GM12878 (cell line): ENCODE results near the gene GRIN2D. TPM values are rescaled to one million over a fixed set of nuclear protein-coding genes. Genes with fewer than 3 reads are reported as not detected.
A peak's percentile ranks its signal among the peaks of the same experiment; 100 is the strongest.

Source experiments
- BCL11A ChIP-seq: IDR thresholded peaks from 2 replicates; pipeline ENCODE4 v1.6.1; 2011; ENCODE audit warnings: low read depth, low read length
- FOXK2 ChIP-seq: fragments of 450-650 bp; IDR thresholded peaks from 2 replicates; pipeline ENCODE4 v1.6.1; 2017; ENCODE audit warnings: mild to moderate bottlenecking, moderate library complexity
- IKZF2 ChIP-seq, 2 experiments: fragments of 450-650 bp; IDR thresholded peaks; 2 replicates each; pipeline ENCODE4 v1.6.1; 2017; ENCODE audit warnings: mild to moderate bottlenecking in 2 of 2, moderate library complexity in 2 of 2
- NFXL1 ChIP-seq: fragments of 450-650 bp; IDR thresholded peaks from 2 replicates; pipeline ENCODE4 v1.6.1; 2017; ENCODE audit warnings: antibody characterized with exemption, mild to moderate bottlenecking, borderline replicate concordance
- RB1 ChIP-seq: fragments of 450-650 bp; formaldehyde crosslinking; IDR thresholded peaks from 2 replicates; pipeline ENCODE4 v1.6.1; 2017; ENCODE audit warnings: mild to moderate bottlenecking, borderline replicate concordance
- TCF3 ChIP-seq: IDR thresholded peaks from 2 replicates; pipeline ENCODE4 v1.6.1; 2012; ENCODE audit warnings: low read depth, mild to moderate bottlenecking, low read length, borderline replicate concordance; ENCODE audit not compliant: insufficient read depth
- YBX1 ChIP-seq: fragments of 450-650 bp; IDR thresholded peaks from 2 replicates; pipeline ENCODE4 v1.6.1; 2016; ENCODE audit warnings: antibody characterized with exemption
- YY1 ChIP-seq: IDR thresholded peaks from 2 replicates; pipeline ENCODE4 v1.6.1; 2011; ENCODE audit warnings: low read depth, mild to moderate bottlenecking, low read length
- polyA plus RNA-seq, 11 experiments: library from polyadenylated mRNA; depleted of rRNA in 4 of 11; unstranded in 6 of 11; stranded (reverse) in 5 of 11; fragments of >200 nt; fragmentation: Nextera tagmentation in 4 of 11; fragmentation: Illumina TruSeq in 1 of 11; extraction: Ambion mirVana in 4 of 11; extraction: Trizol in 1 of 11; gene quantifications; 1 replicate in 1 of 11; 2 replicates in 10 of 11; pipeline versions ENCODE4 v1.2.1 to v1.2.3, GENCODE V29; 2011 to 2016; ENCODE audit warnings: inconsistent platforms in 2 of 11, missing spikeins in 2 of 11, low read depth in 1 of 11
- total RNA-seq, 4 experiments: library from RNA; depleted of rRNA in 3 of 4; stranded (reverse); fragments of >200 nt in 3 of 4; fragmentation: Illumina TruSeq in 1 of 4; extraction: Trizol in 1 of 4; gene quantifications; 2 replicates each; pipeline versions ENCODE4 v1.2.1 to v1.2.3, GENCODE V29; 2013 to 2021
- TF ChIP-seq, protein P1 (sequence below): fragments of 450-650 bp; IDR thresholded peaks from 2 replicates; pipeline ENCODE4 v1.6.1; 2017; ENCODE audit warnings: borderline replicate concordance
- TF ChIP-seq, protein P2 (sequence below): fragments of 450-650 bp; formaldehyde crosslinking; IDR thresholded peaks from 2 replicates; pipeline ENCODE4 v1.4.0; 2022; ENCODE audit warnings: mild to moderate bottlenecking, moderate library complexity
- TF ChIP-seq, protein P3 (sequence below): fragments of 450-650 bp; IDR thresholded peaks from 2 replicates; pipeline ENCODE4 v1.6.1; 2017; ENCODE audit warnings: low read depth, mild to moderate bottlenecking, moderate library complexity
- TF ChIP-seq, protein P4 (sequence below): fragments of 450-650 bp; IDR thresholded peaks from 2 replicates; pipeline ENCODE4 v1.6.1; 2016; ENCODE audit warnings: mild to moderate bottlenecking
- TF ChIP-seq, protein P5 (sequence below): IDR thresholded peaks from 2 replicates; pipeline ENCODE4 v1.6.1; 2012; ENCODE audit warnings: low read length, inconsistent platforms
- TF ChIP-seq, protein P6 (sequence below): IDR thresholded peaks from 2 replicates; pipeline ENCODE4 v1.6.1; 2012; ENCODE audit warnings: mild to moderate bottlenecking, low read depth, low read length

Gene GRIN2D
- total and polyA plus RNA-seq, 10 of the 15 experiments (the other 5 are each of a cell fraction or from before 2014, with no cell fraction given) = 0.03 to 0.38 (median 0.04) TPM; not detected in 3

DNA sequence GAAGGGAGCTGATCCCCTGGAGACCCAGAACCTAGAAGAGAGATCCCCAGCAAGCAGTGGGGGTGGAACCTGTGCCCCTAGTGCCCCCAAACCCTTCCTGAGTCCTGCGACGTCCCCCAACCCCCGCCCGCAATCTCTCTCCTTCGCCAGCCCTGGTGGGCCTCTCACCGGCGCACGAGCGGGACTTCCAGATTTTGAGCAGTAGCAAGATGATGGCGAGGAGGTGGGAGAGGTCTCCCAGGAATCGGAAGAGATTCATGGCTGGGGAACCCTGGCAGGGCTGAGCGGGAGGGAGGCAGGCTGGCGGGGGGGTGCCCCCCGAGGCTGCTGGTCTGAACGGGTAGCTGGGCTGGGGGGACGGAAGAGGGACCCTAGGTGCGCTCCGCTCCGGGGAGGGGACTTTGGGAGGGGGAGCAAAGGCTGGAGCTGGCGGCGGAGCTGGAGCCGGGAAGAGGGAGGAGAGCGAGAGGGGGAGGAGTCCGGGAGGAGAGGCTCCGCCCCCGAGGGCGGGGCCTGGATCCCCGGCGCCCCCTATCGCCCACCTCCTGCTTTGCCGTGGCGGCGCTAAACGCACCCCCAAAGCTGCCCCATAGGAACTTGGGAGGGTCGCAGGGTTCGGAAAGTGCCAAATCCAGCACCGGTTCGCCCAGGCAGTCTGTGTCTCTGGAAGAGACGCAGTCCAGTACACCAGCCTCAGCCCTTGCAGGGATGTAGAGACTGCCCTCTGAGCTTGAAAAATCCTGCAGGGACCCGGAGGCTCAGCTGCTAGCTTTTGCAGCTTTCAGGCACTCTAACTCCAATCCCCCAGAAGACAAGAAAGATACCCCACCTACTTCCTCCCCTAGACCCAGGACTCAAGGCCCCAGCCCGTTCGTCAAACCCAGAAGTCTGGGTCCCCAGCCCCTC, 2.1 kb upstream of the GRIN2D start, which contains the start of gene KDELR1 (continued):
- TF ChIP-seq, protein P1, sequence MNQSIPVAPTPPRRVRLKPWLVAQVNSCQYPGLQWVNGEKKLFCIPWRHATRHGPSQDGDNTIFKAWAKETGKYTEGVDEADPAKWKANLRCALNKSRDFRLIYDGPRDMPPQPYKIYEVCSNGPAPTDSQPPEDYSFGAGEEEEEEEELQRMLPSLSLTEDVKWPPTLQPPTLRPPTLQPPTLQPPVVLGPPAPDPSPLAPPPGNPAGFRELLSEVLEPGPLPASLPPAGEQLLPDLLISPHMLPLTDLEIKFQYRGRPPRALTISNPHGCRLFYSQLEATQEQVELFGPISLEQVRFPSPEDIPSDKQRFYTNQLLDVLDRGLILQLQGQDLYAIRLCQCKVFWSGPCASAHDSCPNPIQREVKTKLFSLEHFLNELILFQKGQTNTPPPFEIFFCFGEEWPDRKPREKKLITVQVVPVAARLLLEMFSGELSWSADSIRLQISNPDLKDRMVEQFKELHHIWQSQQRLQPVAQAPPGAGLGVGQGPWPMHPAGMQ = no peak
- TF ChIP-seq, protein P2, sequence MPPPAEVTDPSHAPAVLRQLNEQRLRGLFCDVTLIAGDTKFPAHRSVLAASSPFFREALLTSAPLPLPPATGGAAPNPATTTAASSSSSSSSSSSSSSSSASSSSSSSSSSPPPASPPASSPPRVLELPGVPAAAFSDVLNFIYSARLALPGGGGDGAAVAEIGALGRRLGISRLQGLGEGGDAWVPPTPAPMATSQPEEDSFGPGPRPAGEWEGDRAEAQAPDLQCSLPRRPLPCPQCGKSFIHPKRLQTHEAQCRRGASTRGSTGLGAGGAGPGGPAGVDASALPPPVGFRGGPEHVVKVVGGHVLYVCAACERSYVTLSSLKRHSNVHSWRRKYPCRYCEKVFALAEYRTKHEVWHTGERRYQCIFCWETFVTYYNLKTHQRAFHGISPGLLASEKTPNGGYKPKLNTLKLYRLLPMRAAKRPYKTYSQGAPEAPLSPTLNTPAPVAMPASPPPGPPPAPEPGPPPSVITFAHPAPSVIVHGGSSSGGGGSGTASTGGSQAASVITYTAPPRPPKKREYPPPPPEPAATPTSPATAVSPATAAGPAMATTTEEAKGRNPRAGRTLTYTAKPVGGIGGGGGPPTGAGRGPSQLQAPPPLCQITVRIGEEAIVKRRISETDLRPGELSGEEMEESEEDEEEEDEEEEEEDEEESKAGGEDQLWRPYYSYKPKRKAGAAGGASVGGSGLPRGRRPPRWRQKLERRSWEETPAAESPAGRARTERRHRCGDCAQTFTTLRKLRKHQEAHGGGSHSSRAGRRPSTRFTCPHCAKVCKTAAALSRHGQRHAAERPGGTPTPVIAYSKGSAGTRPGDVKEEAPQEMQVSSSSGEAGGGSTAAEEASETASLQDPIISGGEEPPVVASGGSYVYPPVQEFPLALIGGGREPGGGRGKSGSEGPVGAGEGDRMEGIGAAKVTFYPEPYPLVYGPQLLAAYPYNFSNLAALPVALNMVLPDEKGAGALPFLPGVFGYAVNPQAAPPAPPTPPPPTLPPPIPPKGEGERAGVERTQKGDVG = no peak
- TF ChIP-seq YBX1 (no peak), NFXL1 (no peak), IKZF2 (IDR thresholded peaks at IDR 0.05) (peak in 1 of 2 experiments; percentile 60; a peak in 3 of 4 replicates), RB1 (0 out of 2 replicates have a peak, but pooled peaks have one; percentile 49), TCF3 (0 out of 2 replicates have a peak, but pooled peaks have one; percentile 8), BCL11A (no peak), YY1 (0 out of 2 replicates have a peak, but pooled peaks have one; percentile 16), FOXK2 (no peak)
- TF ChIP-seq, protein P3, sequence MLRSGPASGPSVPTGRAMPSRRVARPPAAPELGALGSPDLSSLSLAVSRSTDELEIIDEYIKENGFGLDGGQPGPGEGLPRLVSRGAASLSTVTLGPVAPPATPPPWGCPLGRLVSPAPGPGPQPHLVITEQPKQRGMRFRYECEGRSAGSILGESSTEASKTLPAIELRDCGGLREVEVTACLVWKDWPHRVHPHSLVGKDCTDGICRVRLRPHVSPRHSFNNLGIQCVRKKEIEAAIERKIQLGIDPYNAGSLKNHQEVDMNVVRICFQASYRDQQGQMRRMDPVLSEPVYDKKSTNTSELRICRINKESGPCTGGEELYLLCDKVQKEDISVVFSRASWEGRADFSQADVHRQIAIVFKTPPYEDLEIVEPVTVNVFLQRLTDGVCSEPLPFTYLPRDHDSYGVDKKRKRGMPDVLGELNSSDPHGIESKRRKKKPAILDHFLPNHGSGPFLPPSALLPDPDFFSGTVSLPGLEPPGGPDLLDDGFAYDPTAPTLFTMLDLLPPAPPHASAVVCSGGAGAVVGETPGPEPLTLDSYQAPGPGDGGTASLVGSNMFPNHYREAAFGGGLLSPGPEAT = no peak
- TF ChIP-seq, protein P4, sequence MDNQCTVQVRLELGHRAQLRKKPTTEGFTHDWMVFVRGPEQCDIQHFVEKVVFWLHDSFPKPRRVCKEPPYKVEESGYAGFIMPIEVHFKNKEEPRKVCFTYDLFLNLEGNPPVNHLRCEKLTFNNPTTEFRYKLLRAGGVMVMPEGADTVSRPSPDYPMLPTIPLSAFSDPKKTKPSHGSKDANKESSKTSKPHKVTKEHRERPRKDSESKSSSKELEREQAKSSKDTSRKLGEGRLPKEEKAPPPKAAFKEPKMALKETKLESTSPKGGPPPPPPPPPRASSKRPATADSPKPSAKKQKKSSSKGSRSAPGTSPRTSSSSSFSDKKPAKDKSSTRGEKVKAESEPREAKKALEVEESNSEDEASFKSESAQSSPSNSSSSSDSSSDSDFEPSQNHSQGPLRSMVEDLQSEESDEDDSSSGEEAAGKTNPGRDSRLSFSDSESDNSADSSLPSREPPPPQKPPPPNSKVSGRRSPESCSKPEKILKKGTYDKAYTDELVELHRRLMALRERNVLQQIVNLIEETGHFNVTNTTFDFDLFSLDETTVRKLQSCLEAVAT = 0 out of 2 replicates have a peak, but pooled peaks have one; percentile 15
- TF ChIP-seq, protein P5, sequence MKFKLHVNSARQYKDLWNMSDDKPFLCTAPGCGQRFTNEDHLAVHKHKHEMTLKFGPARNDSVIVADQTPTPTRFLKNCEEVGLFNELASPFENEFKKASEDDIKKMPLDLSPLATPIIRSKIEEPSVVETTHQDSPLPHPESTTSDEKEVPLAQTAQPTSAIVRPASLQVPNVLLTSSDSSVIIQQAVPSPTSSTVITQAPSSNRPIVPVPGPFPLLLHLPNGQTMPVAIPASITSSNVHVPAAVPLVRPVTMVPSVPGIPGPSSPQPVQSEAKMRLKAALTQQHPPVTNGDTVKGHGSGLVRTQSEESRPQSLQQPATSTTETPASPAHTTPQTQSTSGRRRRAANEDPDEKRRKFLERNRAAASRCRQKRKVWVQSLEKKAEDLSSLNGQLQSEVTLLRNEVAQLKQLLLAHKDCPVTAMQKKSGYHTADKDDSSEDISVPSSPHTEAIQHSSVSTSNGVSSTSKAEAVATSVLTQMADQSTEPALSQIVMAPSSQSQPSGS = no peak
- TF ChIP-seq, protein P6, sequence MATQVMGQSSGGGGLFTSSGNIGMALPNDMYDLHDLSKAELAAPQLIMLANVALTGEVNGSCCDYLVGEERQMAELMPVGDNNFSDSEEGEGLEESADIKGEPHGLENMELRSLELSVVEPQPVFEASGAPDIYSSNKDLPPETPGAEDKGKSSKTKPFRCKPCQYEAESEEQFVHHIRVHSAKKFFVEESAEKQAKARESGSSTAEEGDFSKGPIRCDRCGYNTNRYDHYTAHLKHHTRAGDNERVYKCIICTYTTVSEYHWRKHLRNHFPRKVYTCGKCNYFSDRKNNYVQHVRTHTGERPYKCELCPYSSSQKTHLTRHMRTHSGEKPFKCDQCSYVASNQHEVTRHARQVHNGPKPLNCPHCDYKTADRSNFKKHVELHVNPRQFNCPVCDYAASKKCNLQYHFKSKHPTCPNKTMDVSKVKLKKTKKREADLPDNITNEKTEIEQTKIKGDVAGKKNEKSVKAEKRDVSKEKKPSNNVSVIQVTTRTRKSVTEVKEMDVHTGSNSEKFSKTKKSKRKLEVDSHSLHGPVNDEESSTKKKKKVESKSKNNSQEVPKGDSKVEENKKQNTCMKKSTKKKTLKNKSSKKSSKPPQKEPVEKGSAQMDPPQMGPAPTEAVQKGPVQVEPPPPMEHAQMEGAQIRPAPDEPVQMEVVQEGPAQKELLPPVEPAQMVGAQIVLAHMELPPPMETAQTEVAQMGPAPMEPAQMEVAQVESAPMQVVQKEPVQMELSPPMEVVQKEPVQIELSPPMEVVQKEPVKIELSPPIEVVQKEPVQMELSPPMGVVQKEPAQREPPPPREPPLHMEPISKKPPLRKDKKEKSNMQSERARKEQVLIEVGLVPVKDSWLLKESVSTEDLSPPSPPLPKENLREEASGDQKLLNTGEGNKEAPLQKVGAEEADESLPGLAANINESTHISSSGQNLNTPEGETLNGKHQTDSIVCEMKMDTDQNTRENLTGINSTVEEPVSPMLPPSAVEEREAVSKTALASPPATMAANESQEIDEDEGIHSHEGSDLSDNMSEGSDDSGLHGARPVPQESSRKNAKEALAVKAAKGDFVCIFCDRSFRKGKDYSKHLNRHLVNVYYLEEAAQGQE = no peak
